Lower lobe of right lung (tissue), 2 donors: ENCODE results near the gene CAMSAP2. TPM values are rescaled to one million over a fixed set of nuclear protein-coding genes. Genes with fewer than 3 reads are reported as not detected.

Experiments
- ATAC-seq, 2 donors: fragments of 200-7000 bp; cut with Tn5 transposase; one replicate each; pipeline ENCODE4 v1.9.1; 2020 to 2022; ENCODE audit warnings: mild to moderate bottlenecking in 2 of 2, moderate library complexity in 2 of 2
- DNase-seq: peaks from one replicate; pipeline ENCODE4 v3.0.0-alpha.2; 2020
- H3K27ac ChIP-seq: fragments of 200-600 bp; one replicate; pipeline ENCODE4 v1.8.0; 2022
- H3K27me3 ChIP-seq: fragments of 200-600 bp; one replicate; pipeline ENCODE4 v1.8.0; 2022; ENCODE audit warnings: low read depth
- H3K36me3 ChIP-seq: fragments of 200-600 bp; one replicate; pipeline ENCODE4 v1.8.0; 2022; ENCODE audit warnings: mild to moderate bottlenecking
- H3K4me1 ChIP-seq: fragments of 200-600 bp; one replicate; pipeline ENCODE4 v1.8.0; 2022
- H3K4me3 ChIP-seq: fragments of 200-600 bp; one replicate; pipeline ENCODE4 v1.8.0; 2022; ENCODE audit warnings: mild to moderate bottlenecking
- H3K9me3 ChIP-seq: fragments of 200-600 bp; one replicate; pipeline ENCODE4 v1.8.0; 2022
- CTCF ChIP-seq: fragments of 200-600 bp; IDR thresholded peaks from one replicate; pipeline ENCODE4 v1.8.0; 2022; ENCODE audit warnings: antibody characterized with exemption, mild to moderate bottlenecking
- intact Hi-C: fragments of 100-400 bp; cut with DNase I; formaldehyde crosslinking; loops from one replicate; pipeline ENCODE4 v1.11.0; 2022
- total RNA-seq: library from RNA; stranded (reverse); fragmentation: NEBNext Ultra II Directional; extraction: Animal tissue kit (Norgen Biotek cat#: 25700); gene quantifications from one replicate; pipeline ENCODE4 v1.2.1, GENCODE V29; 2021
- donor health status: DM: no; HTN: yes; CAD: no; lungs with severe emphysema.

Gene CAMSAP2
- total RNA-seq, 1 donor from 2014 or later = 30.7 TPM

- Histone ChIP-seq H3K9me3 (no peaks in the 10 kb centered on the region), H3K4me3 (no peak overlapping the region), H3K36me3 (no peaks in the 10 kb centered on the region), H3K4me1 (no peaks in the 10 kb centered on the region), H3K27ac (no peak overlapping the region), H3K27me3 (no peaks in the 10 kb centered on the region)
- intact Hi-C loops = no loop called here
- no peak for DNase-seq
- no peak for ATAC-seq
- TF ChIP-seq CTCF = no peak
Observed at GRCh38 chr1:200710166-200710565, 28.5 kb upstream of the CAMSAP2 start.

GRCh38 chr1:200714504-200715187 lies 24.0 kb upstream of the CAMSAP2 start:
- intact Hi-C loops = no loop called here
- no peaks in the 10 kb centered on the region for H3K9me3 ChIP-seq
- no peaks in the 10 kb centered on the region for H3K27me3 ChIP-seq
- H3K4me1 ChIP-seq = no peaks in the 10 kb centered on the region
- no peak overlapping the region for H3K4me3 ChIP-seq
- DNase-seq (no peak), ATAC-seq (no peak)
- no peak overlapping the region for H3K27ac ChIP-seq
- no peaks in the 10 kb centered on the region for H3K36me3 ChIP-seq
- TF ChIP-seq CTCF = no peak

GRCh38 chr1:200720199-200720598 lies 18.5 kb upstream of the CAMSAP2 start:
- H3K4me1 ChIP-seq = no peaks in the 10 kb centered on the region
- H3K4me3 ChIP-seq = no peak overlapping the region
- TF ChIP-seq CTCF = no peak
- no peaks in the 10 kb centered on the region for H3K9me3 ChIP-seq
- no peak for ATAC-seq
- H3K27ac ChIP-seq = no peak overlapping the region
- H3K27me3 ChIP-seq = no peaks in the 10 kb centered on the region
- intact Hi-C loops = no loop called here
- no peak for DNase-seq
- no peaks in the 10 kb centered on the region for H3K36me3 ChIP-seq

GRCh38 chr1:200724064-200724463 lies 14.6 kb upstream of the CAMSAP2 start:
- H3K4me3 ChIP-seq = no peak overlapping the region
- no peak overlapping the region for H3K27ac ChIP-seq
- H3K27me3 ChIP-seq = no peaks in the 10 kb centered on the region
- no peak for ATAC-seq
- no peaks in the 10 kb centered on the region for H3K4me1 ChIP-seq
- H3K36me3 ChIP-seq = no peaks in the 10 kb centered on the region
- no peak for TF ChIP-seq CTCF
- DNase-seq = no peak
- intact Hi-C loops = no loop called here
- H3K9me3 ChIP-seq = no peaks in the 10 kb centered on the region

GRCh38 chr1:200727257-200727656 lies 11.4 kb upstream of the CAMSAP2 start:
- DNase-seq = no peak
- no peak overlapping the region for H3K27ac ChIP-seq
- no peak for ATAC-seq

More at GRCh38 chr1:200727257-200727656, 11.4 kb upstream of the CAMSAP2 start:
- Histone ChIP-seq H3K4me1 (no peaks in the 10 kb centered on the region), H3K9me3 (no peaks in the 10 kb centered on the region), H3K27me3 (no peaks in the 10 kb centered on the region), H3K4me3 (no peak overlapping the region), H3K36me3 (no peaks in the 10 kb centered on the region)
- intact Hi-C loops = no loop called here
- TF ChIP-seq CTCF = no peak
